ENCODE results near the gene CCDC12.

The CCDC12 gene

DNA sequence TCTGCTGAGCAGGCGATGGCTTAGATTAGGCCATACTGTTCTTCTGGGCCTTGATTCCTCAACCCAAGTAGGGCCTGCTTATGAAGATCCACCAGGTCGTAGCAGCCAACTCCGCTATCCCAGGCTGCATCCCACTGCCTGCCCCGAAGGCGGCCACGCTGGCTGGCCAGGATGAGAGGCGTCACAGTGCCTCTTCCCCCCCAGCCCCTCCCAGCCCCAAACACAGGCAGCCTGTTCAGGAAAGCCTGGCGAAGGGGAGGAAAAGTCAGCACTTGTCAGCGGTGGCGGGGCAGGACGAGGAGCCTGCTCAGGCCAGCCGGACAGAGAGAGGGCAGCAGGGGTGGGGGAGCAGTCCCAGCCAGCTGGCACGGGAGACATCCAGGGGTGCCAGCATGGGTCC, 87.8 kb downstream of the CCDC12 start:
- no peak for DNase-seq

DNA sequence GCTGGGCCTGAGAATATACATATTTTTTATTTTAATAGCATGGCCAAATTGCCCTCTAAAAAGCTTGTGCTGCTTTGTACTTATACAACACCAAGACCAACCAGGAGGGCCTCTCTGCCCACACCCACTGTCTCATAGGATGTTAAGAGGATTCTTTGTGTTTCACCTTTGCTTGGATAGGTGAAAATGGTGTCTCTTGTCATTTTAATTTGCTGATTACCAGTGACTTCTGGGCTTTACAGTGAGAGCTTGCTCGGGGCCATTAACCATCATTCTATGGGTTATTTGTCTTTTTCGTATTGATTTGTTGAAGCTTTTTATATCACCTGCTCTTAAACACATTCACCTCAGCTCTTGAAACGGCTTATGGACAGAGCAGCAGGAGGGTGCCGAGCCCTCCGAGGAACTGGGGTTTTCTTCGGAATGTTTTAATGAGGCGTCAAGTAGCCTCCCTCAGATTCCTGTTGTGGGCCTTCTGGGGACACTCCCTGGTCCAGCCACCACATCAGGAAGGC, 88.5 kb downstream of the CCDC12 start:
- no peak for DNase-seq

DNA sequence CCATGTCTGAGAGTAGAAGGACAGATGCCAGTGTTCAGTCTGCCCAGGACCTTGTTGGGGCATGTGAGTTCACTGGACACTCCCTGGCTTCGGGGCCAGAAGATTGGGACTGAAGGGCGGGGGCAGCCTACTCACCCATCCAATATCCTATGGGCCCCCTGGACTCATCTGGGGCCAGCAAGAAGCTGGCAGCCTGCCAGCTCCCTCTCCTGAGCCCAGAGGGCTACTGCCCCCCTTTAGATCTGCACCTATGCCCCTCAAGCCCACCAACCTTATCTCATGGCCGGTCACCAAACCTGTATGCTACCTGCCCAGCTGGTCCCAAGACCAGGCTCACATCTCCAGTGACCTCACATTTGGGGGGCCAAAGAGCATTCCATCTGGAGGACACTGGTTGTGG, 90.9 kb downstream of the CCDC12 start:
- DNase-seq: no peak

DNA sequence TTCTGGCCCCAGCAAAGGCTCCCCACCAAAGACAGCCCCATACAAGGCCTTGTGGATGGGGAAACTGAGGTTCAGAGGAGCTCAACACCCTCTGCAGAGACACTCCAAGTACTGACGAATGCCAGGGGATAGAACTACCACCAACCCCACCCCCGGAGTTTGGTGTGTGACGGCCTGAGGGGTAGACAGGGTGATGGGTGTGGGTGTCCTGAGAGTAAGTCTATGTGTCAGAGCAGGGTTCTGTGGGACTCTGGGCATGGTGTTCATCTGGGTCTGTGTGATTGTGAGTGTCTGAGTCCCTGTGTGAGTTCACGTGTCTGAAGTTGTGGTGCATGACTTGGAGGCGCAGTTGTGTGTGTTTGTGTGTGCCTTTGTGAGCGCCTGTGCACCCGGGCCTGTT, 91.6 kb downstream of the CCDC12 start:
- no peak for DNase-seq

DNA sequence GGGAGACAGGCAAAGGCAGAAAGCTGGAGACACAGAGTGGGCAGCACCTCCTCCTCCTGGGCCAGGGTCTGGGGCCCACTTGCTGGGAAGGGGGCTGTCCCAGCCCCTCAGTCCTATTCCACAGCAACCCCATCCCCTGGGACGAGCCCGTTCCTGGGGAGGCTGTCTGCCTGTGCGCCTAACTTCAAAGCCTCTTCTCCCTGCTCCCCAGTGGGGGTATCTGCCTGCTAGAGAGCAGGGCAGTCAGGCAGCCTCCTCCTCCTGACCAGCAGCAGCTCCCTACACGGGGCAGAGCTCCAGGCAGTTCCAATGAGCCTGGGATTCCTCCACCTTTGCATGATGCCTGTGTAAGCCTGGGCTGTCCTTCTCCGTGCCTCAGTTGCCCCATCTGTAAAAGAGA, 92.1 kb downstream of the CCDC12 start:
- no peak for DNase-seq

DNA sequence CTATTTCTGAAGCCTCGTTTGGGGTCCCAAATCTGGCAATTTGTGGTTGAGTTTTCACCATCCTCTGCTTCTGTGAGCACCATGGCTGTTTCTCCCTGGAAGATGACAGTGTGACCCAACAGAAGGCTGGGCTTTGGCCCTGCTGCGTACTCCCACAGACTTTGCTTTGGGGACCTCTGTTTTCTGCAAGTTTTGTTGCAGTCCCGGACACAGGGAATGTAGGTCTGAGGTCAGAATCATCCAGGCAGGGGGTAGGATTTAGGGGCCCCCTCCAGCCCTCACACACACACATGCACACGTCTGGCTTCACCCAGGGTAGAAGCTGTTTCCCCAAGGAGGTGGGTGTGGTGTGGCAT, 92.7 kb downstream of the CCDC12 start:
- no peak for DNase-seq

DNA sequence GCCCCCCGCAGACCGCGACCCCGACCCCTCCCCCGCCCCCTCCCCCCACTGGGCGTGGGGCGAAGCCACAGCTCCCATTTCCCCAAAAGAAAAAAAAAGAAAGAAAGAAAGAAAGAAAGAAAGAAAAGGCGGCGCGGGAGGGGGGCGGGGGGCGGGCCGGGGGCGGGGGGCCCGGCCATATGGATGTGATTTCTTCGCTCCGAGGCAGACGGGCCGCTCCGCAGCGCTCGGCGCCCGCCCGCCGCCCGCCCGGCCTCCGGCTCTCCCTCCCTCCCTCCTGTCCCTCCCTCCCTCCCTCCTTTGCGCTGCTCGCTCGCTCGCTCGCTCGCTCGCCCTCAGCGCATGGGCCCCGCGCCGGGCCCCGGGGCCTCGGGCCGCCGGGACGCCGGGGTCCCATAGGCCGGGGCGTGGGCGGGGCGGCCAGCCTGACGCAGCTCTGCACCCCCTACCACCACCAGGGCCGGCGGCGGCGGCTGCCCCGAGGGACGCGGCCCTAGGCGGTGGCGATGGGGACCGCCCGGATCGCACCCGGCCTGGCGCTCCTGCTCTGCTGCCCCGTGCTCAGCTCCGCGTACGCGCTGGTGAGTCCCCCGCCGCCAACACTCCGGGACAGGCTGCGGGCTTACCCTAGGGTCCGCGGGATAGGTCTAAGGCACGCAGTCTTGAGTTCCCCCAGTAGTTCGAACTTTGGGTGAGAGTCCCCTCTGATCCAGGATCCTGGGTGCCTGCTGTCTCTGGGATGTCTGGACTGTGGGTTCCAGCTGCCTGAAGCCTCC, 93.3 kb downstream of the CCDC12 start:
- peak in 1 of 5 donors; percentile 10 for DNase-seq

DNA sequence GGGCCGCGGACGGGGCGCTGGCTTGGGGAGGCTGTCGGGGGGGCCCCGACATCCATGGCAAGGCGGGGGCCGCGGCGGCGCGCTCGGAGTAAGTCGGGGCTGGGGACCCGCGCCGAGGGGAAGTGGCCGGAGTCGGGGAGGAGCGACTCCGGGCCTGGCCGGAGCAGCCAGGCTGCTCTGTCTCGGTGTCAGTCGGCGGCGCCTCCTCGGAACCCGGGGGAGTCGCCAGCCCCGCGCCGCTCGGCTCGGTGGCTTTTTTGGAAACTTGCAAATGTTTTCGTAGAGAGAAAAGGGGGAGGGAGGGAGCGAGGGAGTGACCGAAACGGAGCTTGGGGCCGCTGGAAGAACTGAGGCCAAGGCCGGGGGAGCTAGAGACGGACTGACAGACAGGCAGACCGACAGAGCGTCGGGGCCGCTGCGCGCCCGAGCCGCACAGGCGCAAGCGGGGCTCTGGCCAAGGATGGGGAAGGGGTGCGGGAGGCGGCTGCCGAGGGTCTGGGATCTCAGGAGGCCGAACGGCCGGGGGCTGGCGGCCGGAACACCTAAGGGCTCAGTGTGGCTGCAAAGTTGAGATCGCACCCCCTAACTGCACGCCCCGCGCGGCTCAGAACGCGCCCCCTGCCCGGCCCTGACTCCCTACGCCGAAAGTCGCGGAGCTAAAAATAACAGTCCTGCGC, 94.0 kb downstream of the CCDC12 start:
- DNase-seq: no peak

DNA sequence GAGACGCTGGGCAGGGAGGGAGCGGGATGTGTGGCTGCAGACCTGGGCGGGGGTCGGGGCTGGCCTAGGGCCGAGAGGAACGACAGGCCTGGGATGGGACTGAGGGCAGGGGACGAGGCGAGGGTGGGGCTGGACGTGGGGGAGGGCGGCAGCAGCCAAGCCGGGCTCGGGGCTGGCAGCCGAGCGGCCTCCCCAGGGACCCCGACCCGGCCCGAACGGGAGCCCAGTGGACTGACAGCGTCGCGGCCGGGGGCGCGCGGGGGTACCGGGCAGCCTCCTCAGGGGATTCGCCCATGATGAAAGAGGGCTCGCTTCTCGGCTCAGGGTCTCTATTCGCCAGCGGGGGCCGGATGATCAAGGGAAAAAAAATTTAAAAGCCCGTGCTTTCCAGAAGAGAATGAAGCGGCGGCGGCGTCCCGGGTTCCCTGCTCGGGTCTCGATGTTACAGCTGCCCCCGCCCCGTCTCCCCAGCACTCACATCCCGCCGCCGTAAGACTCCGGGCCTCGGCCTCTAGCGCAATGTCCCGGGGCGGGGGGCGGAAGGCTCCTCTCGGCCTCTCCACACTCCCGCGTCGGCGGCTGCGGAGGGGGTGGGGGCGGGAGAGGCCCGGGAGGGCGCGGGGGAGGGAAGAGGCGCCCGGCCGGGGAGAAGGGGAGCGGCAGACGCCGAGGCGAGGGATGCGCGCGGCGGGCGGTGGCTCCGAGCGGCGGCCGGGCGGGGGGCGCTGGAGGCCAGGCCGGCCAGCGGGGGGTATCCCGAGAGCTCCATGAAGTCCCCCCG, 94.8 kb downstream of the CCDC12 start:
- peak in 1 of 5 donors; percentile 11 for DNase-seq

DNA sequence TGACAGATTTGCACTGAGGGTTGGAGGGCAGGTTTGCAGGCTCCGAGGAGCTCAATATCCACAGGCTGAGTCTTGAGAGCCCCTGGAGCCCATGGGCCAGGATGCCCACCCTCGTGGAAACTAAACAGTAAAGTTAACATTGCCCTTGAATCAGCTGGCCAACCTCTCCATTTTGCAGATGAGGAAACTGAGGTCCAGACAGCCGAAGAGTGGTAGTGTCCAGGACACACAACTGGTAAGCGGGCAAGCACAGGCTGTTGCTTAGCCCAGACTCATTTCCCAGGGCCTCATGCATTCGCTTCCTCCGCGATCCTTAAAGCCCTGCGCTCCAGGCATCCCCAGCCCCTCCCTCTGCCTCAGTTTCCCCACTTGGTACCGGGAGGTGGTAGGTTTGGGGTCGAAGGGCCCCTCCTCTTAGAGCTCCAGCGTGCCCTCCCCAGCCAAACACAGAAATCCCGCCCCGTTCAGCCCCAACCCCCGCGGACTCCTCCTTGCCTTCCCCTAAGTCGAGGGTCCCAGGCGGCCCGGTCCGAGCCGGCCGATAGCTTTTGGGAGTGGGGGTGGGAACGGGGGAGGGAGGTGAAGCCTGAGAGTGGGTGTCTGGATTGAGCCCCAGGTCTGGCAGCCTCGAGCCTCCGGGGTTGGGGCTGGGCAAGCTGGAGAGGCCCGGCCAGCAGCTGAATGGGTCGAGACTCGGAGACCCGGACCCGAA, 95.5 kb downstream of the CCDC12 start:
- DNase-seq: no peak

DNA sequence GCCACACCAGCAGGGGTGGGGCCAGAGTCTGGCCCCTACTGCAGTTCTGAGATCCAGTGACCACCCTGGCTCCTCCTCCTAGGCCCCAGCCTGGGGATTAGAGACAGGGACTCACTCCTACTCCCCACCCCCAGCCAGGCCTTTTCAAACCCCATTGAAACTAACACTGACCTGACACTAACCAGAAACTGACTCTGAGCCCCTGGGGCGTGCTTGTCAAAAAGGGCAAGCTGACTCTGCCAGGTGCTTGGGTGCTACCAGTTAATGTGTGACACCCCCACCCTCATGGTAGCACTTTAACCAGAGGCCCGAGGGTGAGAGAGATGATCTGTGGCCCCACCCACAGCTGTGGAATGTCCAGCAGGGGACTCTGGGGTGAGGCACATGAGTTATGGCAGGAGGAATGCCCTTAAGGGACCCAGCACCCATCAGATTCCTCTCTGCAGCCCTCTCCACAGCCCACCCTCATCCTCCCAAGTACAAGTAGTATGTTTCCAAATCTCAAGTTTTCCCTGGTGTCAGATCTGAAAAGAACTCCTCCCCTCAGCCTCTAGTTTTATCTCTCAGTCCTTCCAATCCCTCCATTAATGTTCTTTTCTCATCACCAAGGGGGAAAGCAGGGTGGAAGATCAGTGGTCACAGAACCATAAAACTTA, 97.6 kb downstream of the CCDC12 start:
- no peak for DNase-seq

DNA sequence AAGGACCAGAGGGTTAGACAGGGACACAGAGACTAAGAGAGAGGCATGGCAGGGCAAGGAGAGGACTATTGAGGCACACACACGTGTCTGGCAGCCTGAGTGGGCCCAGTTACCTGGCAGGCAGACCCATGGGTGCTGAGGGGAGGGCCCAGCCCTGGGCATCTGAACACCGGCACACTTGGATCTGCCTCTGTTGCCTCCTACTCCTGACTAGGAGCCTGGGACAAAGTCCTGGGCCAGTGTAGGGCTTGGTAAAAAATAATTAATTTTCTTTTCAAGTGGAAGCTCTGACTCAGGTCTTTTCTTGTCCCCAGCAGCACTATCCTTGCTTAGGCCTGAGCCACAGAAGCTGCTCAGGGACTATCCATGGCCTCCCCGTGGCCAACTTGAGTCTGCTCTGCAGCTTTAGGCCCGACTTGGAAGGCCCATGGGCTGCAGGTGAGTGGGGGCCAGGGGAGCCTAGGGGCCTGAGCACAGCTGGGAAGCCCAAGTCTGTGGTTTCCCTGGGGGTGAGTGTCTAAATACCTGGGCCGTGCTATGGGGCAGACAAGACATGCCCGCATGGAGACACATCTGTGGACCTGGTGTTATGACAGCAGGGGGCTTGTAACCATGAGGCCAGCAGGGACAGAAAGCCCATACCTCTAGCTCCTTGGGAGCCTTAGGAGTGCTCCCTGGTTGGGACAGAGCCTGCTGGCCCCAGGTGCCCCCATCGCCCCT, 99.0 kb downstream of the CCDC12 start, which contains the start of gene PTH1R:
Gene PTH1R, plus strand, starts transcription at position 316 of the 720 bp plus-strand sequence. CDS start 5,839 bp downstream, outside the sequence.
- no peak for DNase-seq

DNA sequence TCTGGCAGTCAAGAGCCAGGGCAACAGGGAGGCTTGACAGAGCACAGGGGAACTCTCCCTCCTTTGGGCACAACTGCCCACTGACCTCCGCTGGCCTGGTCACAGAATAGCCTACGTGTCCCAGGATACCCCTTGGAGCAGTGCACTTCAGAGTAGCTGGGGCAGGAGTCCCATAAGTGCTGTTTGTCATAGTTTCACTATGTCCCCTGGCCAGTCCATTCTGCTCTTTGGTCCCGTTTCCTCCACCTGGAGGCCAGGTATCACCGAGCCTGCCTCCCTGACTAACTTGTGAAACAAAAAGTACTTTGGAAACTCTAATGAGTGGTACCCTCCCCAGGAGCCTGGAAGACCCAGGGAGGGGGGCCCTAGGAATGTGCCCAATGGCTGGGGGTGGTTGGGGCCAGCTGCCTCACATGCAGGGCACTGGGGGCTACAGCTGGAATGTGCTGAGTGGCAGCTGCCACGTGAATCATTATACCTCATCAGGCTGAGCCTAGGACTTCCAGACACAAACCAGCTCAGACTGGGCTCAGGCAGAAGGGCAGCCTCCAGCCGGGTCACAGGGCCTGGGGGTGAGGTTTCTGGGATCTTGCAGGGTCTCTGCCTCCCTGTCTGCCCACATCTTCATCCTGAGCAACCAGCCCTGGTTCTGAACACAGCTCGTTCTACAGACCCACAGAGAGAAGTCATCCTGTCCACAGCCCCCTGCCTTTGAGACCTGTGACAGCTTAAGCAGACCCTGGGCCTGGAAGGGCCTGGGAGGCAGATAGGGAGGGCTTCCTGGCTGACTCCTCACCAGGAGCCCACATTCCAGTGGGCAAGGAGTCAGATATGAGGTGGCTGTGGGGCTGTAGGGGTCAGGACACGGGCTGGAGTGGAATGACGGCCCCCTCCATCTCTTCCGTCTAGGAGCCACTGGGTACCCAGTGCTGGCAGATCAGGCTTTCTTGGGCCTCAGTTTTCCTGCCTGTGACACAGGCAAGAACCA, 99.9 kb downstream of the CCDC12 start:
- no peak for DNase-seq

DNA sequence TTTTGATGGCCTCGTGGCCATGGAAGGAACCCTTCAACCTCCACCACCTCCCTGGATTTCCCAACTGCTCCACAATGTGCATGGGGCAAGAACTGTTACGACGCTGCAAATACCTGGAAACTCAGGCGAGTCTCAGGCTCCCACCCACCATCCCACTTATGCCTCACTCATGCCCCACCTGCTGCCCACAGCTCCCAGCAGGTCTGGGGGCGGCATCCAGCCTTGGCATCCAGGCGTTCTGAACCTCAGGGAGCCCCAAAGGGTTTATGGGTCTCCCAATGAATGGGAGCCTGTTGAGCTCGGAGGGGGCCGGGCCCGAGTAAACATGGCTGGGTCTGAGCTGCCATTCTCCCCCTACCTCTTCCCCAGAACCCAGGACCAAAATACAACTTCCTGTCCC, 101.0 kb downstream of the CCDC12 start:
- no peak for DNase-seq

DNA sequence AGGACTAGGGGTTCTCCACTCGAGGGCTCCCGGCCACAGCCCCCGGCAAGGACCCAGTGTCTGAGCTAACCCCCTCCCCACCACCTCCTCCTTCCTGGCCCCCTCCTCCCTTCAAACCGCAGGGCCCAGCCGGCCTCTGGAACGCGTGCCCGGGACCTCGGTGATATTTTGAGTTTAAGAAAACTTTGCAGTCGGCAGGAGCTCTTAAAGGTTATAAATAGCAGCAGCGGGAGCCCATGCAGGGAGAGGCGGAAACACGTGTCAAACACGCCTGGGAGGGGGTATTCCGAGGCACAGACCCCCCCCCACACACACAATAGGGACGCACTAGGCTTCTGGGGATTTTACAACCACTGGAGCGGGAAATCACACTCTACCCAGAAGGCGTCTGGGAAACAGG, 102.1 kb downstream of the CCDC12 start:
- DNase-seq: no peak

DNA sequence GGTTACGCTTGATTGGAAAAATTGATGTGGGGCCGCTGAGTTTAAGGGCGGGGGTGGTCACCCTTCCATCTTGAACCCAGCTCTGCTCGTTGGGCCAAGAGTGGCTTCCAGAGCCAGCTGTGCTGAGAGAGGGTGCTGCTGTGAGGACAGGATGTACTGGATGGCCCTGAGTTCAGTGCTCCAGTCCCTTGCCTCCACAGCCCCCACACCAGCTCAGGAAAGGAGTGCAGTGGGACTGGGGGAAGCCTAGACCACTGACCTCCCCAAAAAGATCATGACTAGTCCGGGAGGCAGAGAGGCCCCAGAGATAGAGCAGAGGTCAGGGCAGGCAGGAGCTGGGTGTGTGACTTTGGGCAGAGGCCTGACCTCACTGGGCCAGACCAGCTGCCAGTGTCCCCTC, 103.0 kb downstream of the CCDC12 start:
- no peak for DNase-seq

Measured in T-helper 1 cell (primary cell).